Measurements from ENCODE around the gene LTB4R. TPM values are rescaled to one million over a fixed set of nuclear protein-coding genes. Genes with fewer than 3 reads are reported as not detected.

The LTB4R gene
- polyA plus RNA-seq, 1 donor, result 6.7 TPM

DNA sequence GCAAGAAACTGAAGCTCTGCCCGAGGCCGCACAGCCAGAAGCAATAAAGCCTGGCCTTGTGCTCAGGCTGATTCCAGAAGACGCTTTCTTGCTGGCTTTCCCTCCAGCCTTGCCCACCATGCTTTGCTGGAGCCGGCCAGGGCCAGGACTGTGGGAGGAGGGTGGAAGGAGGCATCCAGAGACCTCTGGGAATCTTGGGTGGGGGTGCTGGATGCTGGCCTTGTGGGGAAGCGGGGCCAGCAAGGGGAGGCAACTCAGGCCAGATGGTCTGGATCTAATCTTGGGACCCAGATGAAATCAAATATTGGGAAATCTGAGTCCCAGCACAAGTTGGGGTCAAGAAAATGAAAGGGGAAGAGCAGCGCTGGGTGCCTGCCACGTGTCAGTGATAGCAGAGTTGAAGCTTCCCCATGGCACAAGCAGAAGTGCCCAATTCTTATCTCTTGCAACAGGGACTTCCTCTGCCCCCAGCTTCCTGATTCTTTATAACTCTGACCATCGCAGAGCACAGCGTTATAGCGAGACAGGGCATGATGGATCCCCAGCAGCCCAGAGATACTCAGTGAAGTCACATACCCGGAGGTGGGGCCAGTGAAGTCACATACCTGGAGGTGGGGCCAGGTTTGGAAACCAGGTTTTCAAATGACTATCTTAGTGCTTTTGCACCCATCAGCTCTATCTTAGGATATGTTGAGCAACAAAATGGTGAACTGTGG lies 33.5 kb upstream of the LTB4R start:
- DNase-seq, result no peak

DNA sequence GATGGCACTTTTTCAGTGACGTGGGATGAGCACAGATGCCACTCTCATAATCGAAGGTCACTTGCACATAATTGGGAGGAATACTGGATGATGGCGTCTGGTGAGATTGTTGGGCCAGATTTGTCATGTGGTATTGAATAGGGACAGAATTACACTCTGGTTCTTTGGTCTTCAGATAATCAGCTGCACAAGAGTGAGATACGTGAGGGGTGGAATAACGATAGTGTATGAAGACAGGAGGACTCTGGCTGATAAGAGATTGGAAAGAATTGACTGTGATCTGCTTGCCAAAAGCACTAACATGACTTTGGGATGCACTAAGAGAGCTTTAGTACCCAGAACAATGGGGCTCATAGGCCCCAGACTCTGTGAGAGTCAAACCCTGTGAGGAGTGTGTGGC lies 32.9 kb upstream of the LTB4R start:
- no peak for DNase-seq

DNA sequence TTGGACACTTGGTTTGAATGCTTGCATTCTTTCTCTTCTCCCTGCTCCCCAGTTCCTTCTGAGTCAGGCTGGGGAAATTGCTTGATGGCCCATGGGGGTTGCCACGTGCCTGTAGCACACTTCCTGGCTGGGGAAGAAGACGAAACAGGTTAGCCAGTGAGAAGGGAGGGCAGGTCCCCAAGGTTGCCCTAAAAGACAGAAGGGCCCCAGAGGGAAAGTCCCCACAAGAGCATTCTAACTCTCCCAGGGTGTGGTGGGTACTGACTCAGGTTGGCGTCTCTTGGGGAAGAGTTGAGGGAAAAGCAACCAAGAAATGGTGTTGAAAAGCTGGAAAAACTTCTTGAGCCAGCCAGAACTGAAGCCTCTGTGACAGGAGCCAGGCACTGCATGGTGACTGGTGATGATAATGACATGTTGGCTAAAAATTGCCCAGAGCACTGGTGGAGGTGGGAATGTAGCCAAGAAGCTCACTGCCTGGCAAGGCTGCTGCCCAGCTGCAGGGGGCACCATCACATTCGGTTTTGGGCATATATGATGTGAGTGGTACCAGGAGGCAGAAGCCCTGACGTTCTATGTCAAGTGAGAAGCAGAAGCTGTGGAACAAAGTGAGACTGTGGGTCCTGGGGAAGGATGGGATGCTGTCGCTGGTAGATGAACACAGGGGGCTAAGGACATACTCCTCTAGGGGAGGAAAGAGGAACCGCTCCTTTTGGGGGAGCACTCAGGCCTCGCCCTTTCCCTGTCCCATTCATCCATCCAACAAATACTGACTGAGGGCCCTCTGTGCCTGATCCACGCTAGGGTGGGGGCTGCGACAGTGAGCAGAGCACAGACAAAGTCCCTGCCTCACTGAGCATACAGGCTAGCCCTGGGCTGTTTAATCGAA lies 31.8 kb upstream of the LTB4R start:
- DNase-seq, result no peak

- no peak for DNase-seq
These were observed 30.4 kb upstream of the LTB4R start for GRCh38 chr14:24280797-24281460.

- DNase-seq, result no peak
These were observed 29.7 kb upstream of the LTB4R start for GRCh38 chr14:24281636-24282035.

DNA sequence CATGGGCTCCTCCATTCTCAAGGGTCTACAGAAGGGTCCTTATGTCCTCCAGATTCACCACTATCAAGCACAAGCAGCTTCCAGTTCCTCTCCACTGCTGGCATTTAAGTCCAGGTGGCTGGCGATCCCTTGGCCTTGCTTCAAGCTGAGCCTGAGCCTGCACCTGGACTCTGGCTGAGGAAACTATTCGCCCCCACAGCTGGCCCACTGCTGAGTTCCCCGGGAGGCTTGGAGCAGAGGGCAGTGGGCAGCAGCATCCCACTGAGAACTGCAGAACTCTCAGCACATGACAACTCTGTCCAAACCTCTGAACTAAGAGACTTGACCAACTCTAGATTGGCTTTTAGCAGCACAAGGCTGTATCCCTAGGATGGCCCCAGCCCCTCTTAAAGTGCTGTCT lies 28.6 kb upstream of the LTB4R start:
- no peak for DNase-seq

- DNase-seq, result no peak
These were observed 27.4 kb upstream of the LTB4R start for GRCh38 chr14:24283796-24284460.

DNA sequence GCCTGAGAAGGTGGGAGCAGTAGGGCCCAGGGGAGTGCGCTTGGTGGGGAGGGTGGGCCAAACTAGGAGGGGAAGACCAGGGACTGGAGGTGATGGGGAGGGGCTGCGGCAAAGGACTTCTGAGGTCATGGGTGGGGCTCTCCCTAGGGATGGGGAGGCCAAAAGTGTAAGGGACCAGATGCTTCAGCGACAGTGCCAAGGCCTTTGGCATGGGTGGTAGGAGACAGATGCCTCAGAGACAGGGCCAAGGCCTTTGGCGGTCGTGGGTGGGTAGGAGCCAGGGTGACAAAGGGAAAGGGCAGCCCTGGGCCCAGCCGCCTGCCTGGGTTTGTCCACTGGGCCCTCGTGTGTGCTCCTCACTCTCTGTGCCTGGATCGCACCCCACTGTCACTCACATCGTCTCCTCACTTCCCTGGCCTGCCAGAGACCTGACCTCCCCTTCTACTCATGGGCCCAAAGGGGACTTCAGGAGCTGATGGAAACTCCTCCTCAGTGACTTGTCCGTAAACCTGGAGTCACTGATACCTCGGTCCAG lies 26.7 kb upstream of the LTB4R start:
- no peak for DNase-seq

- no peak for DNase-seq
These were observed 26.0 kb upstream of the LTB4R start for GRCh38 chr14:24285351-24285750.

DNA sequence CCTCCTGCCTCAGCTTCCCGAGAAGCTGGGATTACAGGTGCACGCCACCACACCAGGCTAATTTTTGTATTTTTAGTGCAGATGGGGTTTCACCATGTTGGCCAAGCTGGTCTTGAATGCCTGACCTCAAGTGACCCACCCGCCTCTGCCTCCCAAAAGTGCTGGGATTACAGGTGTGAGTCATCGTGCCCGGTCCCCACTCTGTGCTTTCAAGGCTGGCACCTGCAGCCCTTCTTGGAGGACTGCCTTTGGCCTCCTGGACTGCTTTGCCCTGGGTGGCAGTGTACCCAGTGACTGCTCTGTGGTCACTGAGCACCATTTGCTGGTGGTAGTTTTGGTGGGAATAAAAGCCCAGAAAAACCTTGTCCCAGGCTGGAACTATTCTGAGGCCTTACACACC lies 24.3 kb upstream of the LTB4R start:
- DNase-seq, result no peak

DNA sequence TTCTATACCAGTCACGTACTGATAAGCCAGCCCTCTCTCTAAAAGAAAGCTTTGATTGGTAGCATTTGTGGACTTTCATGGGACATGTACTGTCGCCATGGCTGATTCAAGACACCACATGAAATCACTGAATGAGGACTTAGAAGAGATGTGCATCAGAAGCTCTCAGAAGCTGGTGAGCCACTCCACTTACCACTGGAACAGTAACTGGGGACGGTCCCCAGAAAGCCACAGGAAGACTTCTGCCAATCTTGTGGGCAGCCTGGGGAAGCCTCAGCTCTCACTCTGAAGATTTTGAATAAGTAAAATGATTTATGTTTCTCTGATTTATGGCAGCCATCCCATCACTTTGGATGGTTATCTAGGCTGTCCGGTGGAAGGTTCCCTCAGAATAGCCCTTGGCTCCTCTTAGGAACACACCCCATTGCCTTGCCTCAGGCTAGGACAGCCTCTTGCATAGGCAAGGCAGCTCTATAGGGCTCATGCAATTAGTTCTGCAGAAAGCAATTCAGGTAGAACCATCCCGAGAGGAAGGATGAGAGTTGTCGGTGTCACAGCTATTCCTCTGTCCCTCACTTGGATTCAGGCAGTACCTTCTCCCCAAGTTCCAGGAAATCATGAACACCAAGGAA lies 21.5 kb upstream of the LTB4R start:
- no peak for DNase-seq

DNA sequence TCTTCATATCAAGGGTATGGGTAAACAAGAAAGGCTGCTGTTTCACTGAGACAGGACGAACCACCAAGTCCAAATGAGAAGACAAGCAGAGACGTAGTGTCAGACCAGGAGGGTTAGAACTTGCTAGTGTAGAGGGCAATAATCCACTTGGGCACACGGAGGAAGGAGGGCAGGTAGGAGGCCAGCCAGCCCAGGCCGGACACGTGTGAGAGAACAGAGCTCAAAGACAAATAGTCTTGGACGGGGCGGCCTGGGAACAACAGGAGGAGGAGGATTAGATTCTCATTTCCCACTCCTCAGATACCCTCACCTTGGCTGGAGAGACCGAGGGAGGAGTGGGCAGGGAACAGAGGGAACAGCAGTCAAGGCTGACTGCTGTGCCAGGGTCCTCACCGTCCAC lies 20.6 kb upstream of the LTB4R start:
- DNase-seq, result no peak

GRCh38 chr14:24291446-24292117 lies 19.7 kb upstream of the LTB4R start:
- no peak for DNase-seq

GRCh38 chr14:24292118-24292807 lies 19.0 kb upstream of the LTB4R start:
- DNase-seq, result no peak

DNA sequence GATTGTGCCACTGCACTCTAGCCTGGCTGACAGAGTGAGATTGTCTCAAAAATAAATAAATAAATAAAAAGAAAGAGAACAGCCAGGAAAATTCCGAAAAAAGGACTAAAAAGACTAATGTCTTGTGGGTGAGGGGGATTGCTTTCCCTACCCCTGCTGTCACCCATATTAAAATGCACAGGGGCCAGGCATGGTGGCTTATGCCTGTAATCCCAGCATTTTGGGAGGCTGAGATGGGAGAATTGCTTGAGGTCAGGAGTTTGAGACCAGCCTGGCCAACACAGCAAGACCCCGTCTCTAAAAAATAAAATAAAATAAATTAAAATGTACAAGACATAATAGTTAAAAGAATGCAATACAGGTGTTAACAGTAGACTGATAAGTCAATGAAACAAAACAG lies 17.8 kb upstream of the LTB4R start:
- no peak for DNase-seq

DNA sequence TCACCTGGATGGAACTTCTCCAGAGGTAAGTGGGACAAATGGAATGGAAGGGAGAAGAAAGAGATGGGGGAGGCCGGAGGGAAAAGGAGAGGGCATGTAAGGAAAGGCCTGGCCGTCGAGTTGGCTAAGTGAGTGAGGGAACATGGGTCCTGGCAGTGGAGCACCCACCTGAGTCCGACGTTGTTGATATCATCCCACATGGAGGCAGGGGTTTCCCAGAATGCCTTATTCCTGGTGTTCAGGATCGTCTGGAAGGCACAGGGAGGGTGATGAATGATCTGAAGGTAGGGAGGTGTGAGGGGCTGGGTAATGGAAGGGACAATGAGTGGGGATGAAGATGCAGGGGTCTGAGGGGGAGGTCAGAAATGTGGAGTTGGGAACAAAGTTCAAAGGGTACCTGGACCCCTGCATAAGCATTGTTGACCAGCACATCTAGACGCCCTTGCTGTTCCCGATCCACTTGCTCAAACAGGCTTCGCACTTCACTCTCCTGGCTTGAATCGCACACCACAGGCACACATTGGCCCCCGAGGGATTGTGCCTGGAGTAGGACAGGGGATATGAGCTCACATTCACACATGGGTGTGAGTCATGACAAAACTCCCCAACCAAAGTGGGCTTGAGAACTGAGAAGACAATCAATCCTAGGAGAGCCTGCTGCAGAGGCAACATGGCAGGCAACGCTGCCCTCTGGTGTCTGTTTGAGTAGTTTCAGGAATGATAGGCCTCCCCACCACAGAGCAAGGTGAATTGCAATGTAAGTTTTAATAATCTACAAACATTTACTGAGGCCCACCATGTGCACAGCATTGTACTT lies 14.8 kb upstream of the LTB4R start:
- DNase-seq, result peak; percentile 55

GRCh38 chr14:24297190-24297964 lies 13.9 kb upstream of the LTB4R start:
- DNase-seq, result no peak

- DNase-seq, result no peak
These were observed 12.4 kb upstream of the LTB4R start for GRCh38 chr14:24298892-24299254.
